Stimulated activated CD4-positive, alpha-beta T cell treated with anti-CD3 and anti-CD28 coated beads, Interleukin-15, amount 100 ng/mL, for 48 hours (primary cell): ENCODE results near the gene ALG8.
A peak's percentile ranks its signal among the peaks of the same experiment; 100 is the strongest.
"Not testable (repeated sequence)": the region's sequence is repeated elsewhere in the genome, so short reads cannot be mapped to it uniquely, and the experiment has no call there.

Source experiments
- DNase-seq, 2 donors: peaks; one replicate each; pipeline ENCODE4 v3.0.0-alpha.2; 2020; ENCODE audit warnings: low read depth in 2 of 2

ALG8 gene

DNA sequence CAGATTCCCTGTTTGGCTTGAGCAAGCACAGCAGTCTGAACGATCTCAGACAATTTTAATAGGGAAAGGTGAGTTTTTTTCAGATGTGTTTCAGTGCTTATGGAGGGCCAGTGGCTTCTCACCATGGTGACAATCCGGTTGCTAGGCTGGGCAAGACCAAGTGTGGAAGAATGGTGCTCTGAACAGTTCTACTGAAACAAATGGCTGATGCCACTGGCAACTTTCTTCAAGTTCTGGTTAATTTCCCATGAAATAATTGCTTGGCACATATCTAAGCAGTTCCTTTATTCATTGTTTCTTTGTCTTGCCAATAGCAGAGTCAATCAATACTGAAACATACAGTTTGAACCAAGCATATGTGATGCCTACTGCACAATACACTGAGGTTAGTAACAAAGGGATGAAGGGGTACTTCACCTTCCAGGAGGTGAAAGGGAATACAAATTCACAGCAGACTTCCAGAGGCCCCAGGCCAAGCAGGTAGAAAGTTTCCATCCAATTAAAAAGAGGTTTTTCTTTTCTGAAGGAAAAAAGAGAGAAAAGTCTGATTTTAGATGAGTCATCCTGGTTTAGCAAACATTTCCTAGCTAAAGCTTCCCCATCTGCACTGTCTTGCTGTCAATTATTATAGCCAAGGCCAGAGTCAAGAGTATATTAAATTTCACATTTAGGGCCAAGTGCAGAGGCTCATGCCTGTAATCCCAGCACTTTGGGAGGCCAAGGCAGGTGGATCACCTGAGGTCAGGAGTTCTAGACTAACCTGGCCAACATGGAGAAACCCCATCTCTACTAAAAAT is 38.6 kb downstream of the ALG8 start:
- no peak for DNase-seq

- DNase-seq, result no peak
Observed at GRCh38 chr11:78100261-78100660, 39.2 kb downstream of the ALG8 start.

DNA sequence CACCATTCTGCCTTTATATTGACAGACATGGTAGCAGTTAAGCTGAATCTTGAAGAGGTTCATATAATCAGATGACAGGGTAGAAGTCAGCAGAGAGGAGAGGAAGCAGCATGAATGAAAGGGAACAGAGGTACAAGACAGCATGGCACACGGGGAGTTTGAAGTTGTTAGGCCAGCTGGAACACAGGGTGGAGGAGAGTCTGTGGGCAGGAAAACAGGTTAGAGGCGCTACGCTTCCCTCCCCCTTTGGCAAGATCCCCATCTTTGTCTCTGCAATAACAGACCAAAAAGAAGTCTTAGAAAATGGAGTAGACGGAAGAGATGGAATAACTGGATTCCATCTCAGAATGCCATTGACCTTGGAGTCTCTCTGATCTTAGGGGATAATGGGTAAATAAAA is 39.8 kb downstream of the ALG8 start:
- no peak for DNase-seq

GRCh38 chr11:78097666-78098385 is 41.6 kb downstream of the ALG8 start:
- no peak for DNase-seq

GRCh38 chr11:78094250-78094649 is 45.2 kb downstream of the ALG8 start:
- DNase-seq, result no peak

DNA sequence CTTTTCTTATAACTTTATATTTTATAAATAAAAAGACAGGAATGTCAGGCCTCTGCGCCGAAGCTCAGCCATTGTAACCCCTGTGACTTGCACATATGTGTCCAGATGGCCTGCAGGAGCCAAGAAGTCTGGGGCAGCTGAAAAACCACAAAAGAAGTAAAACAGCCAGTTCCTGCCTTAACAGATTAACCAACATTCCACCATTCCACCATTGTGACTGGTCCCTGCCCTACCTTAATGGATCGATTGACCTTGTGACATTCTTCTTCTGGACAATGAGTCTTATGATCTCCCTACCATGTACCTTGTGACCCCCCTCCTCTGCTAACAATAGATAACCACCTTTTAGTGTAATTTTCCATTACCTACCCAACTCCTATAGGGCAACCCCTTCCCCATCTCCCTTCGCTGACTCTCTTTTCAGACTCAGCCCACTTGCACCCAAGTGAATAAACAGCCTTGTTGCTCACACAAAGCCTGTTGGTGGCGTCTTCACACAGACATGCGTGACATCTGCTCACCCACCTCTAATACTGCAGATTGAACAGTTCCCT is 52.8 kb downstream of the ALG8 start:
- not testable (repeated sequence) for DNase-seq

DNA sequence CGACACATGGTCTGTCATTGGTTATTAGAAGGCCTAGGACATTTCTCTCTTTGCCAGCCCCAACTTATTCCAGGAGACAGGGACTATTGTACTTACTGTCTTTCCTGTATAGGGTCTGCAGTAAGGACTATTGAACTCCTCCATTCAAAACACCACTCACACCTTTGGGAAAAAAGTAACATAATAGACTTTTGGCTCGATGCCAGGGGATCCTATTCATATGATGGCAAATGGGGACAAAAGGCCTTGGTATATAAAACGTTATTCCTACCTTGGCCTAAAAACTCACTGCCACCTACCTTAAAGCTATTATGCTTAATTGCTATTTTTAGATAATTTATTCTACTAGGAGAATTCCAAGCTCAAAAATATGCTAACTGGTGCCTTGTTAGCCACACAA is 53.5 kb downstream of the ALG8 start:
- no peak for DNase-seq

- not testable (repeated sequence) for DNase-seq
Observed at GRCh38 chr11:78084506-78084905, 54.9 kb downstream of the ALG8 start.

DNA sequence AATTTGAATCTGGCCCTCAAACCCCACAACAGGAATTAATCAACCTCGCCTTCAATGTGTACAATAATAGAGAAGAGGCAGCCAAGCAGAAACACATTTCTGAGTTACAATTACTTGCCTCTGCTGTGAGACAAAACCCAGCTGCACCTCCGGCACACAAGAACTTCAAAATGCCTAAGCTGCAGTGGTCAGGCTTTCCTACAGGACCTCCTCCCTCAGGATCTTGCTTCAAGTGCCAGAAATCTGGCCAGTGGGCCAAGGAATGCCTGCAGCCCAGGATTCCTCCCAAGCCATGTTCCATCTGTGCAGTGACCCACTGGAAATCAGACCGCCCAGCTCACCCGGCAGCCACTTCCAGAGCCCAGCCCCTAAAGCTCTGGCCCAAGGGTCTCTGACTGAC is 56.4 kb downstream of the ALG8 start:
- DNase-seq, result no peak

DNA sequence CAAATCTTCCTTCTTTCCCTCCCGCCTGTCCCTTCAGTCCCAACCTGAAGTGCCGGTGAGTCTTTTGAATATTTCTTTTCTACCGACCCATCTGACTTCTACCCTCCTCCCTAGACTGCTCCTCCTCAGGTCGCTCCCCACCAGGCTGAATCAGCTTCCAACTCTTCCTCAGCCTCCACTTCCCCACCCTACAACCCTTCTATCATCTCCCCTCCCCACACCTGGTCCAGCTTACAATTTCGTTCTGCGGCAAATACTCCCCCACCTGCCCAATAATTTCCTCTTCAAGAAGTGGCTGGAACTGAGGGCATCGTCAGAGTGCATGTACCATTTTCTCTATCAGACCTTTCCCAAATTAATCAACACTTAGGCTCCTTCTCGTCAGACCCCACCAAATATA is 57.3 kb downstream of the ALG8 start:
- DNase-seq, result no peak

- DNase-seq, result no peak
Observed at GRCh38 chr11:78081583-78081982, 57.8 kb downstream of the ALG8 start.

DNA sequence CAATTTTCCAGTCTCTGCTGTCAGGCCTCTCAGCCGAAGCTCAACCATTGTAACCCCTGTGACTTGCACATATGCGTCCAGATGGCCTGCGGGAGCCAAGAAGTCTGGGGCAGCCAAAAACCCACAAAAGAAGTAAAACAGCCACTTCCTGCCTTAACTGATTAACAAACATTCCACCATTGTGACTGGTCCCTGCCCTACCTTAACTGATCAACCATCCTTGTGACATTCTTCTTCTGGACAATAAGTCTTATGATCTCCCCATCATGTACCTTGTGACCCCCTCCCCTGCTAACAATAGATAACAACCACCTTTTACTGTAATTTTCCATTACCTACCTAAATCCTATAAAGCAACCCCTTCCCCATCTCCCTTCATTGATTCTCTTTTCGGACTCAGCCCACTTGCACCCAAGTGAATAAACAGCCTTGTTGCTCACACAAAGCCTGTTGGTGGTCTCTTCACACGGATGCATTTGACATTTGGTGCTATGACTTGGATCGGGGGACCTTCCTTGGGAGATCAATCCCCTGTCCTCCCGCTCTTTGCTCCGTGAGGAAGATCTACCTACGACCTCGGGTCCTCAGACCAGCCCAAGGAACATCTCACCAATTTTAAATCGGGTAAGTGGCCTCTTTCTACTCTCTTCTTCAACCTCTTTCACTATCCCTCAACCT is 58.5 kb downstream of the ALG8 start:
- no peak for DNase-seq

DNA sequence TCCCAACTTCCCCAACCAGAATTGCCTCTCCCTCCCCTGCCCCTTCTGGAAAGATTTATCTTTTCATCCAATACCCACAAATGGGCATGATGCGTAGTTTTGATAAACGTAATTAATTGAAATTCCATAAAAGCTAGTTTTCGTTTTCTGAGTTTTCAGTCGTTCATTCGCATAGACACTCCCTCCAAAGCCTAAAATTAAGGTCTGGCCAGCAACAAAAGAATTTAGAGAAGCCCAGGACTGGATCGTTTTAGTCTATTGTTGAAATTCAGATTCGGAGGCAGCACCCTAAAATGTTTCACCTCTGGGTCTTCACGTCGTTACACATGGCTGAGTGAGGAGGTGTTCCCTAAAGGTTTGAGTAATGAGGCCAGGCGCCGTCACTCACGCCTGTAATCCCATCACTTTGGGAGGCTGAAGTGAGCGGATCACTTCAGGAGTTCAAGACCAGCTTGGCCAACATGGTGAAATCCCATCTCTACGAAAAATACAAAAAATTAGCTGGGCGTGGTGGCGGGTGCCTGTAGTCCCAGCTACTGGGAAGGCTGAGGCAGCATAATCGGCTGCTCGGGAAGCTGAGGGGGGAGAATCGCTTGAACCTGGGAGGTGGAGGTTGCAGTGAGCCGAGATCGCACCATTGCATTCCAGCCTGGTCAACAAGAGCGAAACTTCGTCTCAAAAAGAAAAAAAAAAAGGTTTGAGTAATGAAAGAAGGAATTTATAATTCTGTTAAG is 59.2 kb downstream of the ALG8 start:
- DNase-seq, result no peak

GRCh38 chr11:78079232-78080083 is 60.0 kb downstream of the ALG8 start, which contains the start of gene NDUFC2:
Gene NDUFC2 (minus strand): TSS chr11:78079862. CDS start chr11:78079744, 118 bp downstream.
- DNase-seq, result peak; percentile 45 to 55

DNA sequence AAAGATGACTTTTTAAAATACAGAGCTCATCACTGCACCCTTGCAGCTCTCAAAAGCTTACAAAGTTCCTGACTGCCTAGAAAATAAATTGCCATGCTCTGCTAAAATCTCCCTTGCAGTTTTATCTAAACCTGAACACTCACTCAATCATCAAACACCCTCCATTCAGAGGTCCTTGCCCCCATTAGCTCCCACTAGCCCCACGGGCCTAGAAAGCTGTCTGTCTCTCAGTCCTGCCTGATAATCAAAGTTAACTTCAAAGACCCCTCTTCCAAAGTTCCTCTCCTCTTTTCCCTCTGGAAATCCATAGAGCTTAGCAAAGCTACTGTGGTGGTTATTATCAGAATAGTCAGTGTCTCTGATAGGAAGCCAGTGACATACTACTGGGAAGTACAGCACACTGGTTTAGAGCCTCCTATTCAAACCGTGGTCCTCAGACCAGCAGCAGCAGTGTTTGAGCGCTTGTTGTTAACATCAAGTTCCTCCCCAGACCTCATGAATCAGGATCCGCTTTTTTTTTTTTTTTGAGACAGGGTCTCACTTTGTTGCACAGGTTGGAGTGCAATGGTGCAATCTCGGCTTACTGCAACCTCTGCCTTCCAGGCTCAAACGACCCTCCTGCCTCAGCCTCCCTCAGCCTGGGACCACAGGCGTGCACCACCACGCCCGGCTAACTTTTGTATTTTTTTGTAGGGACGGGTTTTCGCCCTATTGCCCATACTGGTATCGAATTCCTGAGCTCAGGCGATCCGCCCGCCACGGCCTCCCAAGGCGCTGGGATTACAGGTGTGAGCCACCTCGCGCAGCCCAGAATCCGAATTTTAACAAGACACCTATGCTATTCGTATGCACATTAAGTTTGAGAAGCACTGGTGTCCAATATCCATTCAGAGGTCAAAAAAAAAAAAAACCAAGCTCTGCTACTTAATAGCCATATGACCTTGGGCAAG is 60.9 kb downstream of the ALG8 start:
- no peak for DNase-seq

GRCh38 chr11:78077592-78077991 is 61.8 kb downstream of the ALG8 start:
- not testable (repeated sequence) for DNase-seq

DNA sequence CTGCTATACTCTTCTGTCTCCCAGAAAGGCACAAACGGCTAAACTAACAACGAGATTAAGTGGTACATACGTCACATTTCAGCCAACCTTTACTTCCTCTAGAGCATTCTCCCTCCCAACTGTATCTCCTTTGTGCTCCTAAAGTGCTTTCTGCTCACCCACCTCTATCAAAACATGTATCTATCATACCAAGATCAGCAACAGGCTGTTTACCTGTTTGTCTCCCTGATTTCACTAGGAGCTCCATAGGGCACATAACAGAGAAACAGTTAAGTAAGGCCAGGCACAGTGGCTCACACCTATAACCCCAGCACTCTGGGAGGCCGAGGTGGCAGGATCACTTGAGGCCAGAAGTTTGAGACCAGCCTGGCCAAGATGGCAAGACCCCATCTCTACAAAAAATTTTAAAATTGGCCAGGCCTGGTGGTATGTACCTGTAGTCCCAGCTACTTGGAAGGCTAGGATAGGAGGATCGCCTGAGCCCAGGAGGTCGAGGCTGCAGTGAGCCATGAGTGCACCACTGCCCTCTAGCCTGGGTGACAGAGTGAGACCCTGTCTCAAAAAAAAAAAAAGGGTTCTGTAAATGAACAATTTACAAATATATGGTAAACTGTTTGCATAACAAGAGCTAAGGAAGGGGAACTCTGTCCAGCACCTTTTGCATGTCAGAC is 62.6 kb downstream of the ALG8 start:
- DNase-seq, result no peak

- DNase-seq, result no peak
Observed at GRCh38 chr11:78074756-78075155, 64.7 kb downstream of the ALG8 start.

DNA sequence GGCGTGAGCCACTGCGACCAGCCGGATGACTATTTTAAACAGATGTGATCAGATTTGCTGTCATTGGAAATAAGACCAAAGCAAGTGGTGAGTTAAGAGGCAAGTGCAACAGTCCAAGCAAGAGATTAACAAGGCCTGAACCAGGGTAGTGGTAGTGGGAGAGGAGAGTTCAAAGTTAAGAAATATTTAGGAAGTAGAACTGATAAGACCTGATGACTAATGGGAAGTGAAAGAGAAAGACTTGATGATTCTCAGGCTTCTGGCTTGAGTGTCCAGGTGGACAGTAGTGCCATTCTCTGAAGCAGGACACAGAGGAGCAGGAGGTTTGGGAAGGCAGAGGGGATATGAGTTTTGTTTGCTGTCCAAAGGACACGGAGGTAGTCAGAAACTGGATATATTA is 67.0 kb downstream of the ALG8 start:
- DNase-seq, result no peak
